IPS DF 19.7 (cell line): ENCODE measurements around the gene TMPRSS5.
"Not testable (repeated sequence)": the region's sequence is repeated elsewhere in the genome, so short reads cannot be mapped to it uniquely, and the experiment has no call there.

Source experiments
- DNase-seq: peaks from one replicate; pipeline ENCODE4 v3.0.0-alpha.2; 2013; ENCODE audit warnings: low read depth, low spot score

Gene TMPRSS5

GRCh38 chr11:113705871-113706655 is at the start of gene TMPRSS5:
Gene TMPRSS5 (minus strand): TSS chr11:113706308. CDS start chr11:113706224, 84 bp downstream.
- DNase-seq, result no peak

- DNase-seq, result no peak
These were observed 46.8 kb upstream of the TMPRSS5 start for GRCh38 chr11:113752932-113753331.

- DNase-seq, result no peak
These were observed 30.2 kb upstream of the TMPRSS5 start for GRCh38 chr11:113736323-113736722.

- DNase-seq, result no peak
These were observed 26.0 kb upstream of the TMPRSS5 start for GRCh38 chr11:113732092-113732491.

- no peak for DNase-seq
These were observed 25.0 kb upstream of the TMPRSS5 start for GRCh38 chr11:113730887-113731726.

GRCh38 chr11:113729456-113729855 is 23.3 kb upstream of the TMPRSS5 start:
- DNase-seq, result no peak

GRCh38 chr11:113728814-113729213 is 22.7 kb upstream of the TMPRSS5 start:
- no peak for DNase-seq

GRCh38 chr11:113725913-113726312 is 19.8 kb upstream of the TMPRSS5 start:
- DNase-seq, result no peak

- DNase-seq, result no peak
These were observed 19.3 kb upstream of the TMPRSS5 start for GRCh38 chr11:113725407-113725806.

GRCh38 chr11:113724778-113725177 is 18.7 kb upstream of the TMPRSS5 start:
- DNase-seq, result no peak

GRCh38 chr11:113723787-113724186 is 17.7 kb upstream of the TMPRSS5 start:
- DNase-seq, result no peak

- DNase-seq, result no peak
These were observed 16.8 kb upstream of the TMPRSS5 start for GRCh38 chr11:113722934-113723333.

GRCh38 chr11:113722221-113722620 is 16.1 kb upstream of the TMPRSS5 start:
- no peak for DNase-seq

GRCh38 chr11:113721462-113722066 is 15.5 kb upstream of the TMPRSS5 start:
- no peak for DNase-seq

GRCh38 chr11:113720478-113720877 is 14.4 kb upstream of the TMPRSS5 start:
- DNase-seq, result not testable (repeated sequence)

- DNase-seq, result no peak
These were observed 9.9 kb upstream of the TMPRSS5 start for GRCh38 chr11:113715882-113716625.

GRCh38 chr11:113715273-113715672 is 9.2 kb upstream of the TMPRSS5 start:
- DNase-seq, result no peak

GRCh38 chr11:113710989-113711388 is 4.9 kb upstream of the TMPRSS5 start:
- no peak for DNase-seq

- DNase-seq, result not testable (repeated sequence)
These were observed 2.6 kb downstream of the TMPRSS5 start for GRCh38 chr11:113703551-113703950.

GRCh38 chr11:113701491-113701890 is 4.6 kb downstream of the TMPRSS5 start:
- DNase-seq, result no peak

- no peak for DNase-seq
These were observed 7.6 kb downstream of the TMPRSS5 start for GRCh38 chr11:113698515-113698914.
